T-helper 2 cell treated with Interferon-gamma antibody and Interleukin-4, amounts not matched to agents 100 ng/mL and 5 ng/mL, for 36 hours (primary cell): ENCODE measurements around the gene TCEAL5. TPM values are rescaled to one million over a fixed set of nuclear protein-coding genes. Genes with fewer than 3 reads are reported as not detected.
"Not testable (repeated sequence)": the region's sequence is repeated elsewhere in the genome, so short reads cannot be mapped to it uniquely, and the experiment has no call there.

Experiments used
- intact Hi-C: fragments of 100-400 bp; cut with micrococcal nuclease; formaldehyde crosslinking; loops from one replicate; pipeline ENCODE4 v1.15.1; 2023
- total RNA-seq: library from RNA; stranded (reverse); gene quantifications from 2 replicates; pipeline ENCODE4 v1.2.3, GENCODE V29; 2022

Gene TCEAL5, protein sequence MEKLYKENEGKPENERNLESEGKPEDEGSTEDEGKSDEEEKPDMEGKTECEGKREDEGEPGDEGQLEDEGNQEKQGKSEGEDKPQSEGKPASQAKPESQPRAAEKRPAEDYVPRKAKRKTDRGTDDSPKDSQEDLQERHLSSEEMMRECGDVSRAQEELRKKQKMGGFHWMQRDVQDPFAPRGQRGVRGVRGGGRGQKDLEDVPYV
- total RNA-seq, result not detected in 2 replicates

- intact Hi-C loops, result no loop called here
Measured at GRCh38 chrX:103276581-103277002, at the start of gene TCEAL5. TSS of gene TCEAL5 (minus strand) at chrX:103276750. CDS start at chrX:103274563, 2,187 bp downstream.

DNA sequence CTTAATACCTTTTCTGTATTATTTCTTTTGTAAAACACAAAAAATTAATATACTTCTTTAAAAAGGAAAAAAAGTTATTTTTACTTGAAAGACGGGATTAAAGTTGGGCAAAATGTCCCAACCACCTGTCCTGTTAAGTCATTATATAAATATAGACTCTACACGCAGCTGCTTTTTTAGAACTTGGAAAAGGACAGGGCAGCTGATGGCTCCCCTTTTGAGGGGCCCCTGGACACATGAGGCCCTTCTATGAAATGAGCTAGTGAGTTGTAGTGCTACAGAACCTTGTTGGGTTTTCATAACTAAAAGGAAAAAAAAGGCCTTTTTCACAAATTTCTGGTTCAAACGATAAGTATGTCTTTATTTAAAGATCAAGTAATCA lies 34.8 kb upstream of the TCEAL5 start:
- intact Hi-C loops, result loop anchor here (2.0 kb wide), 1 partner anchor 57 kb away; the partner anchor contains the start of gene TCEAL8

- intact Hi-C loops, result loop anchor here (2.0 kb wide), 1 partner anchor 56 kb away; the partner anchor contains the start of gene TCEAL8
Measured at GRCh38 chrX:103310555-103311398, 34.2 kb upstream of the TCEAL5 start, which contains the start of gene BEX2. TSS of gene BEX2 (minus strand) at chrX:103310990. CDS start at chrX:103309976, 1,014 bp downstream.

GRCh38 chrX:103309860-103310554 lies 33.5 kb upstream of the TCEAL5 start:
- intact Hi-C loops, result loop anchor here (2.0 kb wide), 1 partner anchor 55 kb away; the partner anchor contains the start of gene TCEAL8

DNA sequence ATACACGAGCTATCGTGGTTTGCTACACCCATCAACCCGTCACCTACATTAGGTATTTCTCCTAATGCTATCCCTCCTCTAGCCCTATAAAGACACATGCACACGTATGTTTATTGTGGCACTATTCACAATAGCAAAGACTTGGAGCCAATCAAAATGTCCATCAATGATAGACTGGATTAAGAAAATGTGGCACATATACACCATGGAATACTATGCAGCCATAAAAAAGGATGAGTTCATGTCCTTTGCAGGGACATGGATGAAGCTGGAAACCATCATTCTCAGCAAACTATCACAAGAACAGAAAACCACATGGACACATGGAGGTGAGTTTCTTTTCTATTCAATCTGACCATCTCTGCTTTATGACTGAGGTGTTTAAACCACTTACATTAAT lies 29.1 kb upstream of the TCEAL5 start:
- intact Hi-C loops, result not testable (repeated sequence)

DNA sequence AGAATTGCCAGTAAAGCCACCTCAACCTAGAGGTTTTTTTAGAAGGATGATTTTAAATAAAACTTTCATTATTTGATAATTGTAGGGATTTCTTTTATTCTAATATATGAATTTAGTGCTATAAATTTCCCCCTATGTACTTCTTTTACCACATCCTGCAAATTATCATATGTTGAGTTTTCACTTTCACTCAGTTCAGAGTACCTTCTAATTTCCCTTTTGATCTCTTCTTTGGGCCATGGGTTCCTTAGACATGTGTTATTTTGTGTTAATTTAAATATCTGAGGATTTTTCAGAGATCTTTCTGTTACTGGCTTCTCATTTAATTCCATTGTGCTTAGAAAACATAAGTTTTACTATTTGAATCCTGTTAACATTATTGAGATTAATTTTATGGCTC lies 28.2 kb upstream of the TCEAL5 start:
- intact Hi-C loops, result no loop called here

DNA sequence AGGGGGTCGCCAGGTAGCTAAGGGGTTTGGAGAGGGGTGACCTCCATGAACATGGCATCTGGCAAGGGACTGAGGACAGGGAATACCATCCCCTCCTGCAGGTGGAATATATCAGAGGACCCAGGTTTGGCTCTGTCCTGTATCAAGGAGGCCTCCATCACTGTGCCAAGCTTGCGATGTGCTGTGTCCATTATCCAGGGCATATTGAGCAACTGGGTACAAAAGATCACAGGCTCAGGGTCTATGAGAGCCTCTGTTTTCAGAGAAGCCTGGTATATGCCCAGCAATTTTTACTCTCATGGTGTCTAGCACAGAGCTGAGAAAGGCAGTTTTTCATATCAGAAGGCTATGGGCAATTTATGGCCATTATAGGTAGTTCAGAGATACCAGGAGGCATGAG lies 16.6 kb upstream of the TCEAL5 start:
- intact Hi-C loops, result no loop called here

- intact Hi-C loops, result no loop called here
Measured at GRCh38 chrX:103279624-103280023, 3.1 kb upstream of the TCEAL5 start.

DNA sequence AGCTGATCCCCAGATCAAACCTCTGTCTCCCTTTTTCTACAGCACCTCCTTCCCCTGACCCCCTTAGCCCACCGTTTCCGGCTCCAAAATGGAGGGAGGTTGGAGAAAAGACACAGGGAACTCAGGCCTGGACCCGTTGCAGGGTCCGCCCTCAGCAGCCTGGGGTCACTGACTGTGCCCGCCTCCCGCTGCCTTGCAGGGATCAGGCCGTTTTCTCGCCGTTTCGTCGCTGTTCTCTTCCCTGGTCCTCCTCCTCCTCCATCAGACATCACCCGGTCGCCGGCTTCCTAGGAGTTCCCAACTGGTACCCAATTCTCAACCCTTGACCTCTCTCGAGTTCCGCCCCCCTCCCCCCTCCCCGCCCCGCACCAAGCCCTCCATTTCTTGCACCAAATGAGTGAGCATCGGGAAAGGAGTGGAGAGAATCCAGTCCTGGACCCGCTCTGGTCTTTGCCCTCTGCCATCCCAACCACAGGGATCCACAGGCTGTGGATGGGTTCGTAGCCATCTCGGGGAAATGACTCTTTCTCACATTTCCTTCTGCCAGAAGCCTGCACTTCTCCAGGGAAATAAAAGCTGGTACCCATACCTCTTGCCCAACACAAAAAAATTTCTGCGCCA lies 493 bp downstream of the TCEAL5 start:
- intact Hi-C loops, result no loop called here

- intact Hi-C loops, result no loop called here
Measured at GRCh38 chrX:103274284-103274683, 2.3 kb downstream of the TCEAL5 start.

DNA sequence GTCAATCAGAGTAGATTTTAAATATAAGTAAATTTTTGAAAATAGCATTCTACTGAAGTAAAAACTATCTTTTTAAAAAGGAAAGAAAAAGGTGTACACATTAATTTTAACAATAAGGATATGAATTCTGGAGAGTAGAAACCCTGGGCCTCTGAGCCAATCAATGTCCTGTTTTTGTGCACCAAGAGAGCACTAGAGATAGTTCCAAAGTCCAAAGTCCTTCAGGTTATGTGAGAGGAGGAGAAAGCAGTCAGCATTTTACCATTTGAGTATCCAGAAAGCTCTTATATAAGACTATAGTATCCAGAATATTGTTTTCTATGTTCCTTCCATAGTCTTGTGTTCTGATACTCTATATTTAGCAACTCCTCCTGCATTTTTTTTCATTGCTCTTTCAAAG lies 18.3 kb downstream of the TCEAL5 start:
- intact Hi-C loops, result no loop called here

DNA sequence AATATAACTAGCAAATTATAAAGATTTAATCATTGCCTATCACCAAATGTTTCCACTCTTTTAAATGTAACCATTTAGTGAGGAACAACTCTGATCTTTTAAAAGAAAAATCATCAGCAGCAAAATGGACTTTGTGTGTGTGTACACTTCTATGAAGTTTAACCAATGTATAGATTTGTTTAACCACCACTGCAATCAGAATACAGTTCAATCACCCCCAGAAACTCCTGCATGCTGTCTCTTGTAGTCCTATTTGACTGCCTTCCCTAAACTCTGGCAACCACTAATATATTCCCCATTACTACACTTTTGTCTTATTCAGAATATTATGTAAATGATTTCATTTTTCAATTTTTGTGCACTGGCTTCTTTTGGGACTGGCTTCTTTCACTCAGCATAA lies 19.9 kb downstream of the TCEAL5 start:
- intact Hi-C loops, result no loop called here

- intact Hi-C loops, result loop anchor here (1.0 to 2.0 kb wide), 2 partner anchors 40 to 56 kb away; partner anchors contain the start of genes BEX2 and BEX4
Measured at GRCh38 chrX:103254921-103255493, 21.5 kb downstream of the TCEAL5 start, which contains the start of gene TCEAL8. TSS of gene TCEAL8 (minus strand) at chrX:103255155. CDS start at chrX:103253979, 1,176 bp downstream.

DNA sequence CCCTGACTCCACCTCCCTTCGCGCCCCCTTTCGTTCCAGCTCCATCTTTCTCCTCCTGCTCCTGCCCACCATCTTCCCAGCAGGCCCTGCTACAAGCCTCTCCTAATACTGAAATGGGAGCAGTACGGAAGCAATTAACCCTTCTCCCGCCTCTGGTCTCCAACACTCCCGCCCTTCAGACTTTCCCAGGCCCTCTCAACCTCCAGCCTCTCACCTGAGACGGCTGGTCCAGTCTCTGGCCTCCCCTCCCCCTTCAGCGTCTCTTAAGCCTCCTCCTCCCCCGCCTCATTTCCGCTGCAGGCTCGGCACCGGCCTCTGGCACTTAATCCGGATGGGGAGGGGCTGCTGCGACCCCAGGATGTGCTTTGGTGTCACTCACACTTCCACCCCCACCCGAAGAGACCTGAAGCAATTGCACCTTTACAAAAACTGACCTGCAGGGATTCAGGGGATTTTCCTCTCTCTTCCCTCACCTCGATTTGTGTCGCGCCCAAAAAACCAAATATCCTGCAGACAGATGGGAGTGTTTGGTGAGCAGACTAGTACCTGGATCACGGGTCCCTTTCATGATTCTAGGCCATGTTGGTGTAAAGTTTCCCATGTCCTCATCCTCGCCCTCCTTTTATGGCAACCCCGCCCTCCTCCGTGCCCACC lies 22.3 kb downstream of the TCEAL5 start:
- intact Hi-C loops, result loop anchor here (1.0 to 2.0 kb wide), 2 partner anchors 39 to 57 kb away; partner anchors contain the start of genes BEX2 and BEX4

DNA sequence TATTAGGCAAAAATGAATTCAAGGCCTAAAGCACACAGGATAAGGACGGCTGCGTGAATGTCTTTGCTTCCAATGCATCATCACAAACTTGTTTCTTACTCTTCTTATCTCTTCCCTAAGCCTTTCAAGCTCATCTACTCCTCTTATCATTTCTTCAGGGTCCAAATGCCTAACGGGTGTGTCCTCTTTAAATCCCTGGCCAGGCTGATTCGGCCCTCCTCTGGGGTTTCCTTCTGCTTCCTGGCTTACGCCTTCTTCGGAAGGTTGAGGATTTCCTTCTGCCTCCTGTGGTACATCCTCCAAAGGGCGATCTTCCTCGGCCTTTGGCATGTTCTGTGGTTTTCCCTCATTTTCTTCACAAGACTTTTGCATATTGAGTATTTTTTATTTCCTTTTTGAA lies 22.9 kb downstream of the TCEAL5 start:
- intact Hi-C loops, result loop anchor here (1.0 to 2.0 kb wide), 2 partner anchors 38 to 57 kb away; partner anchors contain the start of genes BEX2 and BEX4

GRCh38 chrX:103250977-103251376 lies 25.6 kb downstream of the TCEAL5 start:
- intact Hi-C loops, result no loop called here

DNA sequence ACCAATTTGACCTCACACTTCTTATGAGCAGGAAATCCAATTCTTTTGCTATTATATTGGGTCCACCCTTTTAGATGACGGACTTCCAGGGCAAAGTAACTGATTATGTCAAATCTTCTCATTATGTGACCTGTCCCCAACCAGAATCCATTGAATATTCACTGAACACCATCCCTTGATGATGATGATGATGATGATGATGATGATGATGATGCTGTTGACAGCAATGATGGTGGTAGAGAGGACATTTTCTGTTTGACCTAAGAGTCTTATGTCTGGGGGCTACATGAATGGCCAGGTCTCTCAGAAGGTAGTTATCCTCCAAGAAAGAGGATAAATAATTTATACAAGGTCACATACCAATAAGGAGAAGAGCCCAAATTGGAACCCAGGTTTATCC lies 26.7 kb downstream of the TCEAL5 start:
- intact Hi-C loops, result no loop called here

GRCh38 chrX:103248553-103248952 lies 28.0 kb downstream of the TCEAL5 start:
- intact Hi-C loops, result loop anchor here (1.0 kb wide), 1 partner anchor 37 kb away; no protein-coding TSS in a partner anchor

- intact Hi-C loops, result no loop called here
Measured at GRCh38 chrX:103240155-103240554, 36.4 kb downstream of the TCEAL5 start.

DNA sequence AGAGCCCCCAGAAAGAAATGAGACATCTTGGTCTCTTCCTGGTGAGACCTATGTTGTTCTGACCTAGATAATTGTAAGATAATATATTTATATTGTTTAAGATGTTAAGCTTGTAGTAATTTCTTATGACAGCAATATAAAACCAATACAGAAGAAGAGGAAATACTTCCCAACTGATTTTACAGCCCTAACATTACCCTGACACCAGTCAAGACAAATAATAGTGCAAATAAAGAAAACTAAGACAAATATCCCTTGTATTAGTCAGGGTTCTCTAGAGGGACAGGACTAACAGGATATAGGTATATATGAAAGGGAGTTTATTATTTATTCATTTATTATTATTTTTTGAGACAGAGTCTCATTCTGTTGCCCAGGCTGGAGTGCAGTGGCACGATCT lies 40.3 kb downstream of the TCEAL5 start:
- intact Hi-C loops, result no loop called here
